Breast epithelium (tissue), 3 donors: Measurements from ENCODE around the gene CAPN1.

ENCODE experiments used
- CTCF ChIP-seq, 3 donors: fragments of 450-650 bp; IDR thresholded peaks; one replicate each; pipeline ENCODE4 v1.5.1; 2016 to 2017; ENCODE audit warnings: antibody characterized with exemption in 3 of 3, mild to moderate bottlenecking in 3 of 3, moderate library complexity in 3 of 3
- POLR2A ChIP-seq: fragments of 450-650 bp; IDR thresholded peaks from one replicate; pipeline ENCODE4 v1.6.1; 2016; ENCODE audit warnings: antibody characterized with exemption, mild to moderate bottlenecking, moderate library complexity

- TF ChIP-seq POLR2A, result no peak
- no peak for TF ChIP-seq CTCF (IDR thresholded peaks at IDR 0.05)
Observed at GRCh38 chr11:65163684-65164083, 18.0 kb upstream of the CAPN1 start.
